Small intestine (tissue), 7 donors: ENCODE measurements around the gene ADAM21. TPM values are rescaled to one million over a fixed set of nuclear protein-coding genes. Genes with fewer than 3 reads are reported as not detected.
"Not testable (repeated sequence)": the region's sequence is repeated elsewhere in the genome, so short reads cannot be mapped to it uniquely, and the experiment has no call there.

Experiments used
- DNase-seq, 2 donors: peaks; one replicate each; pipeline versions ENCODE4 v3.0.0 to v3.0.0-alpha.2; 2013
- FAIRE-seq: peaks from 2 replicates; lab custom pipeline; 2012; peaks lifted over from hg19 to GRCh38; lab: Jason Lieb, UNC
- H3K27ac ChIP-seq, 3 donors: one replicate each; pipeline ENCODE4 v1.5.1; 2013; ENCODE audit warnings: low read length in 2 of 3, mild to moderate bottlenecking in 2 of 3, control low read depth in 1 of 3, inconsistent platforms in 1 of 3, low read depth in 1 of 3, moderate library complexity in 1 of 3
- H3K27me3 ChIP-seq, 3 donors: one replicate each; pipeline ENCODE4 v1.6.1; 2013; ENCODE audit warnings: low read length in 3 of 3, inconsistent platforms in 1 of 3; ENCODE audit not compliant: control insufficient read depth in 3 of 3, insufficient read depth in 3 of 3
- H3K36me3 ChIP-seq, 3 donors: one replicate each; pipeline ENCODE4 v1.6.1; 2013; ENCODE audit warnings: low read length in 3 of 3, inconsistent platforms in 1 of 3, low read depth in 1 of 3, mild to moderate bottlenecking in 1 of 3, moderate library complexity in 1 of 3; ENCODE audit not compliant: control insufficient read depth in 3 of 3, insufficient read depth in 2 of 3
- H3K4me1 ChIP-seq, 3 donors: one replicate each; pipeline ENCODE4 v1.6.1; 2013; ENCODE audit warnings: low read length in 2 of 3, inconsistent platforms in 1 of 3, low read depth in 1 of 3, mild to moderate bottlenecking in 1 of 3, moderate library complexity in 1 of 3; ENCODE audit not compliant: control insufficient read depth in 3 of 3, insufficient read depth in 2 of 3
- H3K4me3 ChIP-seq, 3 donors: one replicate each; pipeline ENCODE4 v1.5.1; 2013; ENCODE audit warnings: low read length in 3 of 3, control low read depth in 1 of 3, inconsistent platforms in 1 of 3, low read depth in 1 of 3, mild to moderate bottlenecking in 1 of 3, moderate library complexity in 1 of 3
- H3K9me3 ChIP-seq, 2 donors: one replicate each; pipeline ENCODE4 v1.6.1; 2013; ENCODE audit warnings: low read depth in 1 of 2, low read length in 1 of 2; ENCODE audit not compliant: control insufficient read depth in 2 of 2, insufficient read depth in 1 of 2
- WGBS, 3 donors: extraction: QIAGEN DNeasy Blood & Tissue Kit; methylation state at CpG; one replicate each; pipeline ENCODE4 v1.1.7; 2013; 5-methylcytosine and 5-hydroxymethylcytosine counted together
- polyA plus RNA-seq, 4 donors: library from polyadenylated mRNA; stranded (reverse) in 3 of 4; unstranded in 1 of 4; fragments of 200-250 nt in 3 of 4; fragments of 120-200 nt in 1 of 4; gene quantifications; one replicate each; pipeline versions ENCODE4 v1.2.1 to v1.2.3, GENCODE V29; 2013
- donor health status: healthy with polysubstance abuse.
- donor health status: control.
- donor health status: control.
- donor health status: Bipolar disorder and iron deficiency.
- donor health status: healthy.

ADAM21 gene
- polyA plus RNA-seq, 4 donors, result 0.06 to 0.13 TPM; not detected in 2

GRCh38 chr14:70422538-70422937, 29.4 kb upstream of the ADAM21 start:
- H3K36me3 ChIP-seq, result no peaks in the 10 kb centered on the region
- H3K4me3 ChIP-seq, result no peak overlapping the region
- 87 to 93% (median 88%) methylated on average over 2 of the region's 2 CpGs for WGBS, 3 donors
- no peak for FAIRE-seq
- H3K27ac ChIP-seq, result no peak overlapping the region
- DNase-seq, result no peak
- H3K9me3 ChIP-seq, result peaks cover 0 to 8% of the 10 kb centered on the region in 2 donors
- no peaks in the 10 kb centered on the region for H3K27me3 ChIP-seq
- no peaks in the 10 kb centered on the region for H3K4me1 ChIP-seq

- DNase-seq, result no peak
- Histone ChIP-seq H3K9me3 (peaks cover 0 to 8% of the 10 kb centered on the region in 2 donors), H3K4me3 (no peak overlapping the region), H3K27me3 (no peaks in the 10 kb centered on the region), H3K4me1 (no peaks in the 10 kb centered on the region), H3K36me3 (no peaks in the 10 kb centered on the region), H3K27ac (no peak overlapping the region)
- WGBS, 3 donors, result 0 to 4% (median 2%) methylated on average over 1 of the region's 1 CpG
- FAIRE-seq, result no peak
Measured at GRCh38 chr14:70425354-70425753, 26.6 kb upstream of the ADAM21 start.

GRCh38 chr14:70426555-70426954, 25.4 kb upstream of the ADAM21 start:
- not testable (repeated sequence) for DNase-seq, FAIRE-seq, H3K27me3 ChIP-seq, H3K4me3 ChIP-seq, H3K27ac ChIP-seq, H3K9me3 ChIP-seq, H3K36me3 ChIP-seq, H3K4me1 ChIP-seq
- WGBS, 3 donors, result 53 to 80% (median 73%) methylated on average over 4 of the region's 4 CpGs

GRCh38 chr14:70436867-70437266, 15.1 kb upstream of the ADAM21 start:
- FAIRE-seq (no peak), DNase-seq (no peak)
- H3K4me3 ChIP-seq, result no peak overlapping the region
- H3K9me3 ChIP-seq, result peaks cover 0 to 37% of the 10 kb centered on the region in 2 donors
- no peaks in the 10 kb centered on the region for H3K27me3 ChIP-seq
- 27 to 48% (median 31%) methylated on average over 4 of the region's 4 CpGs for WGBS, 3 donors
- no peaks in the 10 kb centered on the region for H3K36me3 ChIP-seq
- no peak overlapping the region for H3K27ac ChIP-seq
- H3K4me1 ChIP-seq, result no peaks in the 10 kb centered on the region

- 76 to 83% (median 77%) methylated on average over 3 of the region's 3 CpGs for WGBS, 3 donors
- H3K9me3 ChIP-seq, result peaks cover 2 to 52% of the 10 kb centered on the region in 2 donors
- no peaks in the 10 kb centered on the region for H3K36me3 ChIP-seq
- H3K27me3 ChIP-seq, result no peaks in the 10 kb centered on the region
- H3K4me3 ChIP-seq, result no peak overlapping the region
- no peaks in the 10 kb centered on the region for H3K4me1 ChIP-seq
- FAIRE-seq, result no peak
- H3K27ac ChIP-seq, result no peak overlapping the region
- DNase-seq, result no peak
Measured at GRCh38 chr14:70441641-70442040, 10.3 kb upstream of the ADAM21 start.

- no peaks in the 10 kb centered on the region for H3K36me3 ChIP-seq
- H3K27ac ChIP-seq, result no peak overlapping the region
- FAIRE-seq, result no peak
- 81 to 90% (median 87%) methylated on average over 4 of the region's 4 CpGs for WGBS, 3 donors
- H3K4me1 ChIP-seq, result no peaks in the 10 kb centered on the region
- H3K9me3 ChIP-seq, result peaks cover 3 to 46% of the 10 kb centered on the region in 2 donors
- no peaks in the 10 kb centered on the region for H3K27me3 ChIP-seq
- no peak for DNase-seq
- no peak overlapping the region for H3K4me3 ChIP-seq
Measured at GRCh38 chr14:70442750-70443149, 9.2 kb upstream of the ADAM21 start.

GRCh38 chr14:70448633-70449340, 3.2 kb upstream of the ADAM21 start:
- no peaks in the 10 kb centered on the region for H3K4me1 ChIP-seq
- no peak for FAIRE-seq
- H3K27me3 ChIP-seq, result no peaks in the 10 kb centered on the region
- WGBS, 3 donors, result 34 to 57% (median 52%) methylated on average over 4 of the region's 4 CpGs
- peak; percentile 2 to 31 for DNase-seq
- no peak overlapping the region for H3K27ac ChIP-seq
- H3K4me3 ChIP-seq, result no peak overlapping the region
- H3K36me3 ChIP-seq, result no peaks in the 10 kb centered on the region
- H3K9me3 ChIP-seq, result peaks cover 1 to 20% of the 10 kb centered on the region in 2 donors

GRCh38 chr14:70454731-70455130, 2.8 kb downstream of the ADAM21 start:
- no peaks in the 10 kb centered on the region for H3K36me3 ChIP-seq
- no peak overlapping the region for H3K4me3 ChIP-seq
- H3K27ac ChIP-seq, result no peak overlapping the region
- FAIRE-seq (no peak), DNase-seq (no peak)
- no peaks in the 10 kb centered on the region for H3K9me3 ChIP-seq
- H3K27me3 ChIP-seq, result no peaks in the 10 kb centered on the region
- no peaks in the 10 kb centered on the region for H3K4me1 ChIP-seq
- whole genome bisulfite sequencing, 3 donors, result 70 to 86% (median 74%) methylated on average over 1 of the region's 1 CpG

GRCh38 chr14:70468731-70469130, 16.8 kb downstream of the ADAM21 start:
- no peaks in the 10 kb centered on the region for H3K4me1 ChIP-seq
- DNase-seq (no peak), FAIRE-seq (no peak)
- no peaks in the 10 kb centered on the region for H3K27me3 ChIP-seq
- H3K27ac ChIP-seq, result no peak overlapping the region
- no peak overlapping the region for H3K4me3 ChIP-seq
- WGBS, 3 donors, result 78 to 90% (median 90%) methylated on average over 3 of the region's 3 CpGs
- H3K9me3 ChIP-seq, result no peaks in the 10 kb centered on the region
- H3K36me3 ChIP-seq, result no peaks in the 10 kb centered on the region
